HG03565 (cell line): ENCODE data around the gene RALGAPA1.

Source experiments
- ATAC-seq: cut with Tn5 transposase; IDR thresholded peaks from one replicate; pipeline ENCODE4 v1.9.1; 2021; ENCODE audit warnings: mild to moderate bottlenecking, moderate library complexity; ENCODE audit not compliant: unreplicated experiment

Gene RALGAPA1

GRCh38 chr14:35503646-35504045, 305.4 kb downstream of the RALGAPA1 start:
- ATAC-seq = no peak

GRCh38 chr14:35499180-35499579, 309.9 kb downstream of the RALGAPA1 start:
- no peak for ATAC-seq

- no peak for ATAC-seq
Observed at GRCh38 chr14:35495278-35495677, 313.8 kb downstream of the RALGAPA1 start.

- ATAC-seq = no peak
Observed at GRCh38 chr14:35492569-35493014, 316.5 kb downstream of the RALGAPA1 start.
